Right ventricle myocardium superior (tissue), 1 donor: ENCODE data around the gene NMUR1. TPM values are rescaled to one million over a fixed set of nuclear protein-coding genes. Genes with fewer than 3 reads are reported as not detected.
"Not testable (repeated sequence)": the region's sequence is repeated elsewhere in the genome, so short reads cannot be mapped to it uniquely, and the experiment has no call there.

Experiments
- ATAC-seq: fragments of 200-7000 bp; cut with Tn5 transposase; one replicate; pipeline ENCODE4 v1.9.1; 2020; ENCODE audit warnings: mild to moderate bottlenecking; ENCODE audit not compliant: poor library complexity
- DNase-seq: peaks from one replicate; pipeline ENCODE4 v3.0.0-alpha.2; 2020
- intact Hi-C: fragments of 100-400 bp; cut with DNase I; formaldehyde crosslinking; loops from one replicate; pipeline ENCODE4 v1.11.2; 2022
- long read RNA-seq: library from polyadenylated mRNA; unstranded; transcript quantifications from one replicate; pipeline ENCODE4 v2.0.0, GENCODE V29; 2021
- total RNA-seq: library from RNA; stranded (reverse); fragmentation: NEBNext Ultra II Directional; extraction: Animal tissue kit (Norgen Biotek cat#: 25700); gene quantifications from one replicate; pipeline ENCODE4 v1.2.1, GENCODE V29; 2021
- donor health status: DM: no; HTN: yes; CAD: no; lungs with severe emphysema.

NMUR1 gene
- total RNA-seq: 0.22 TPM
- long read RNA-seq, partial matches to known transcripts: 0 of 1 reads
- long read RNA-seq, other reads (novel, unspliced or antisense): 0 of 1 reads

DNA sequence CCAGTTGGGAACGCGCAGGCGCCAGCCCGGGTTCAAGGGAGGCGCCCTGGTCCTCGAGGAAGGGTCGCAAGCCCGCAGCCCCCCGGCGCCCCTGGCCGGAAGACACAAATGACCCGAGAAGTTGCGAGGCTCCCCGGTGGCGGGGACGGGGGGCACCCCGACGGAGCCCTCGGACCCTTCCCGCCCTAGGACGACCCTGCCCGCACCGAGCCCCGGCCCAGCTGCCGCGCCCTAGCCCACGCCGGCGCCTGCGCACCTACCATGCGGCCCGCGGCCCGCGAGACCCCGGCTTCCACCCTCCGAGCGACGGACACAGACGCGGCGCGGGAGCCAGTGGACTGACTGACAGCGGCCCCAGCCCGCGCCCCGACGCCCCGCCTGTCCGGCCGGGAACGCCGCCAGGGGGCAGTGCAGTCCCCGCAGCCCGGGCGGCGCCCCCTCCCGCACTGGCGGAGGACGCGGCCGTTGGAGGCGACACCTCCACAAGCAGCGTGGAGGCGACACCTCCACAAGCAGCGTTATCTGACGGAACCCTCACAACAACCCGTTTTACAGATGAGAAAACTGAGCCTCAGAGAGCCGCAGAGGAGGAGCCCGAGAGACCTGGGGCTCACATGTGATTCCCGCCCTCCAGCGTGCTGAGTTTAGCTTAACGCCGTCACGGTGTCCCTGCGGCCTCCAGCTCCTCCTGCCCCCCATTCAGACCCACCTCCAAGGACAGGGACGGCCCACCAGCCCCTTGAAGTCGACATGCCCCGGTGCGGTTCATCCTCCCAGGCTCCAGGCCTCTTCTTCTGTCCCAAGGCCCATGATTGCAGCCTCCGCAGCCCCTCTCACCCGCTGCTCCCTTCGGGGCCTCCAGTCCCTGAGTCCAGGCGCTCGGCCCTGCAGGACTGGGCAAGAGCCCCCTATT is at the start of gene NMUR1:
Gene NMUR1 (minus strand): TSS at position 347 of the 913 bp plus-strand sequence. CDS start 84 bp downstream, at position 263.
- DNase-seq: peak; percentile 83
- peak; percentile 89 for ATAC-seq
- intact Hi-C loops: no loop called here

- intact Hi-C loops: no loop called here
- ATAC-seq (no peak), DNase-seq (no peak)
Measured at GRCh38 chr2:231579560-231579959, 49.3 kb upstream of the NMUR1 start.

DNA sequence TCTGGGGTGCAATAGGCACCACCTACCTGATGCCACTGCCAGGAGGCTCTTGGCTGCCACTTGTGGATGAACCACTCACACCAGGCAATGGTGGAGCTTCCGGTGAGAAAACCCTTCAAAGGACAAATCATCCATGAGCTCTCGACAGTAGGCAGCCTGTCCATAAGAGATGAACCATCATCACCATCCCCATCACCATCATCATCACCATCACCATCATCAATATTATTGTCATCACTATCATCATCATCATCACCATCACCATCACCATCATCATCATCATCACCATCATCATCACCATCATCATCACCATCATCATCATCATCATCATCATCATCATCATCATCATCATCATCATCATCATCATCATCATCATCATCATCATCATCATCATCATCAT is 48.4 kb upstream of the NMUR1 start:
- ATAC-seq, DNase-seq, intact Hi-C loops: not testable (repeated sequence)

DNA sequence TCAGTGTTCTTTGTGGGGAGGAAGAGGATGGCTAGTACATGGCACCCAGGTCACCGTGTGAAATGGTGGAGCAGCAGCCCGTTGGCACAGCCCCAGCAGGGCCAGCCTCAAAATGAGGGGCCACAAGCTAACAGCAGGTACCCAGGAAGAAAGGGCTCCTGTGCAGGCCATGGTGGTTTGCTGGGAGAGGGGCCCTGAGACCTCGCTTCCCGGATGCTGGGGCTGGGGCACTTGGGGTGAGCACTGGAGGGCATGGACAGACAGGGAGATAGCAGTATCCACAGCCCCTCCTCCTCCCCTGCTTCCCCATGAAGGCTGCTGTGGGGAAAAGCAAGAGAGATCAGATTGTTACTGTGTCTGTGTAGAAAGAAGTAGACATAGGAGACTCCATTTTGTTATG is 46.2 kb upstream of the NMUR1 start:
- intact Hi-C loops: no loop called here
- no peak for DNase-seq
- ATAC-seq: no peak

GRCh38 chr2:231575612-231576256 is 45.5 kb upstream of the NMUR1 start:
- DNase-seq: no peak

DNA sequence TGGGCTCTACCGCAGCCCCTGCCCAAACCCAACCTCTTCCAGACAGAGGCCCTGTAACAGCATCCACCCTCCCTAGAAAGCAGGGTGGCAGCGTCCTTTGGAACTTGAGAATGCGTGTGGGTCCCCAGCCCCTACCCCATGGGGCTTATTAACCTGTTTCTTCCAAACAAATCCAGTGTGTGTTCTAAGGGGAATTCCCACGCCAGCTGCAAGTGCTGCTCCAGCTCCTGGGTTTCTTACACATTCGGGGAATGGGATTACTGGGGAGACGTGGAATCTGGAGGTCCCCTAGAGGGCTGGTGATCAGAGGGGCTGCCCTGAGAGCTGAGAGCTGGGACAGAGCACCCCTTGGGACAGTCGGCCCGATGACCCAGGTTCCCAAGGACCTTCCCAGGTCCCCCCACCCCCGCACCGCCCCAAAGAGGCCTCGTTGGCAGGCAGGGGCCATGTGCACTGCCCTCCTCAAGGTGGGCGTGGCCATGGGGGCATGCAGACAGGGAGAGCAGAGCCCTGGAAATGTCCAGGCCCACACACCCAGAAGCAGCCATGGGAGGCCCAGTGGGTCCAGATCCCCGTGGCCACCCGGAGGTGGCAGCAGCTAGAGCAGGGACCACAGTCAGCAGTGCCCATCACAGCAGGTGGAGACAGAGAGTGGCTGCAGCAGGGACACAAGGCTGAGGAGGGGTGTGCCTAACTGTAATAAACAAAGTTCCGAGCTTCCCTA is 43.6 kb upstream of the NMUR1 start:
- intact Hi-C loops: no loop called here
- no peak for DNase-seq
- no peak for ATAC-seq

More at GRCh38 chr2:231575612-231576256, 45.5 kb upstream of the NMUR1 start:
- ATAC-seq: no peak
- intact Hi-C loops: no loop called here

DNA sequence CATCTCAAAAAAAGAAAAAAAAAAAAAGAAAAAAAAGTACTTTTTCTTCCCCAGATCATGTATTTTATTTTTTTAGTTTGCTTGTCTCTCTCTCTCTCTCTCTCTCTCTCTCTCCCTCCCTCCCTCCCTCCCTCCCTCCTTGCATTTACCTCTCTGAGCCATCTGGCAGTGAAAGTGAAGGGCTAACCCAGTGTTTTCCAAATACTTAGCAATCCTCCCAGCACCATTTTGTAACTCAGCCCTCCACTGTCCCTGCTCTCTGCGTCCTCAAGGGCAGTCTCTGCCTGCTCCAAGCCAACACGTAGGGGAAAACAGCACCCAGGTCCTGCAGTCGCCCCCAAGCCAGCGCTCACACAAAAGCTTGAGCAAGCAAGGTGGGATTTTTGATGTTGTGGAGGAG is 42.9 kb upstream of the NMUR1 start:
- no peak for ATAC-seq
- no peak for DNase-seq
- intact Hi-C loops: no loop called here

DNA sequence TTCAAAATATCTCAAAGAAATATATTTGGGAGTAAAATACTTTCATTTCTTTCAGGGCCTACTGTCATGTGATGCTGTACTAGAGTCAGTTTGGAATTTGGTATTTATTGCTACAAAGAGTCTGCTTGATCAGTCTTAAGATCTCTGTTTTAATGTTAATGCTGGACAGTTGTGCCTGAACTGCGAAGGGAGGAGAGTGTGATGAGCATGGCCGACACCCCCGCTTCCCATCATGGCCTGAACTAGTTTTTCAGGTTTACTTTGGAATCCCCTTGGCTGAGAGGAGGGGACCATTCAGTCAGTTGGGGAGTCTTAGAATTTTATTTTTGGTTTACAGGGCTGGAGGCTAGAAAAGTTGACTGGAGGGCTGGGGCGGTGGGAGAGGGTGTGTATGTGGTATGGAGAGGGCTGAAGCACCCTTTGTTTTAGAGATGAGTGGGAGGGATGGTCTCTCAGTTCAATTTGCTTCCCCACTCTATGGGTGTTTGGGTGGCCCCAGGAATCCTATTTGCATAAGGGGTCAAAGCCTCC is 41.5 kb upstream of the NMUR1 start:
- intact Hi-C loops: no loop called here
- DNase-seq: no peak
- no peak for ATAC-seq

DNA sequence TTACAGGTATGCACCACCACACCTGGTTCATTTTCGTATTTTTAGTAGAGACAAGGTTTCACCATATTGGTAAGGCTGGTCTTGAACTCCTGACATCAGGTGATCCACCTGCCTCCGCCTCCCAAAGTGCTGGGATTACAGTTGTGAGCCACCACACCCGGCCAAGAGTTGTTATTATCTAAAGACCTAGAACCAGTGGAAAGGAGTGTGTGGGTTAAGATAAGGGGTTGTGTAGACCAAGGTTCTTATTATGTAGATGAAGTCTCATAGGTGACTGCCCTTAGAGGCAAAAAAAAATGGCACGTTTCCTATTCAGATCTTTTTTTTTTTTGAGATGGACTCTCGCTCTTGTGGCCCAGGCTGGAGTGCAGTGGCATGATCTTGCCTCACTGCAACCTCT is 40.7 kb upstream of the NMUR1 start:
- intact Hi-C loops: not testable (repeated sequence)

DNA sequence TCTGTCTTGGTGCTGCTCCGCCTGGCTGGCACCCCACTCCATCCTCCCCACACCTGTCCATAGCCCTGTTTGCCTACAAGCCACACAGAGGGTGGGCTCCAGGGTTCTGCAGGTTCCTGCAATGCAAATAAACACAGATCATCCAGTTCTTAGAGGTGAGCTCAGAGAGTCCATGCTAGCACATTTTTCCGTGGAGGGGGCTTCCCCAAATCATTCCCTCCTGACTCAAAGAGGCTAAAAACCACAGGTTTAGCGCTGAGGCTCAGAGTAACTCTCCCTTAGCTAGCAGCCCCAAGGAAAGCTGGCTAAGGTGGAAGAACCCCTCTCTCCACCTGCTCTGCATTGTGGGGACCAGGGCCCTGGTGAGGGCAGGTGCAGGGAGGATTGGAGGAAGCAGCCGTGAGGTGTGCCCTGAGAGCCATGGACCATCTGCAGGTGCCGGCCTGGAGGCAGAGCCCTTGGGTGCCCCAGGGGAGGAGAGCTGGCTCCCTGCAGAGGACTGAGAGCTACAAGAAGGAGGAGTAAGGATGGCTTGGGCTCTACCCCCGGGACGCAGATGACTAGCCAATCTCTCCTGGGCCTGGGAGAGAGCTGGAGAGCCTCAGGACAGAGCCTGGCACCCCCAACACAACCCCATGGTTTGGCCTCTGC is 38.7 kb upstream of the NMUR1 start:
- ATAC-seq (no peak), DNase-seq (no peak)
- intact Hi-C loops: no loop called here

More for the DNA sequence above, 40.7 kb upstream of the NMUR1 start:
- not testable (repeated sequence) for ATAC-seq, DNase-seq

GRCh38 chr2:231568098-231568784 is 38.0 kb upstream of the NMUR1 start:
- intact Hi-C loops: no loop called here
- ATAC-seq (no peak), DNase-seq (no peak)

DNA sequence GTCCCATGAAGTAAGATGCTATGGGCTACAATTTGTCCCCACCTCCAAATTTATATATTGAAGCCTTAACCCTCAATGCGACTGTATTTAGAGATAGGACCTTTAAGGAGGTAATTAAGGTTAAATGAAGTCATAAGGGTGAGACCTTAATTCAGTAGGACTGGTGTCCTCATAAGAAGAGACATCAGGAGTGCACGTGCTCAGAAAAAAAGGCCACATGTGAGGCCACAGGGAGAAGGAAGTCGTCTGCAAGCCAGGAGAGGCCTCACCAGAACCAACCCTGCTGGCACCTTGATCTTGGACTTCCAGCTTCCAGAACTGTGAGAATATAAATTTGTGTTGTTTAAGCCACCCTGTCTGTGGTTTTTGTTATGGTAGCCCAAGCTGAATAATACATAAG is 36.9 kb upstream of the NMUR1 start:
- intact Hi-C loops: no loop called here
- no peak for ATAC-seq

GRCh38 chr2:231565887-231566594 is 35.8 kb upstream of the NMUR1 start:
- no peak for ATAC-seq
- intact Hi-C loops: loop anchor here (2.0 kb wide), 1 partner anchor 35 kb away; no protein-coding TSS in a partner anchor
- no peak for DNase-seq

More for the DNA sequence above, 36.9 kb upstream of the NMUR1 start:
- DNase-seq: no peak

GRCh38 chr2:231563378-231563961 is 33.2 kb upstream of the NMUR1 start:
- ATAC-seq (peak; percentile 85), DNase-seq (peak; percentile 57)
- intact Hi-C loops: no loop called here

GRCh38 chr2:231557571-231558217 is 27.4 kb upstream of the NMUR1 start:
- ATAC-seq: peak; percentile 92
- DNase-seq: peak; percentile 83
- intact Hi-C loops: loop anchor here (5.0 kb wide), 2 partner anchors 35 to 75 kb away; no protein-coding TSS in a partner anchor

- no peak for DNase-seq
- intact Hi-C loops: loop anchor here (5.0 kb wide), 2 partner anchors 35 to 75 kb away; no protein-coding TSS in a partner anchor
Measured at GRCh38 chr2:231556981-231557380, 26.7 kb upstream of the NMUR1 start.

More at GRCh38 chr2:231556981-231557380, 26.7 kb upstream of the NMUR1 start:
- ATAC-seq: no peak
